Measurements from ENCODE around the gene PMF1. TPM values are rescaled to one million over a fixed set of nuclear protein-coding genes. Genes with fewer than 3 reads are reported as not detected.

The PMF1 gene
- total and polyA plus RNA-seq, 2 of the 13 experiments (the other 11 are each of a cell fraction or from before 2014, with no cell fraction given): 72.5 to 89.0 TPM

- peak; percentile 81 for TF ChIP-seq ZNF607 (CRISPR knock-in tag; IDR thresholded peaks at IDR 0.05; ENCODE audit: borderline replicate concordance)
- peak; percentile 37; the same call in 1 of the 2 replicates for TF ChIP-seq NCOA1 (CRISPR knock-in tag; IDR thresholded peaks at IDR 0.05)
- TF ChIP-seq ERF (CRISPR knock-in tag; IDR thresholded peaks at IDR 0.05): peak; percentile 74
- no peak for TF ChIP-seq PHB2 (IDR thresholded peaks at IDR 0.05; ENCODE audit: partially characterized antibody)
- TF ChIP-seq NAIF1 (CRISPR knock-in tag; IDR thresholded peaks at IDR 0.05; ENCODE audit: borderline replicate concordance): 0 out of 2 replicates have a peak, but pooled peaks have one; percentile 40
- TF ChIP-seq ZFP37 (CRISPR knock-in tag; IDR thresholded peaks at IDR 0.05; ENCODE audit: borderline replicate concordance): no peak; the same call in 1 of the 2 replicates
- no peak for TF ChIP-seq ZBTB7B (CRISPR knock-in tag; IDR thresholded peaks at IDR 0.05)
- 0 out of 2 replicates have a peak, but pooled peaks have one; percentile 73 for TF ChIP-seq ZNF878 (CRISPR knock-in tag; IDR thresholded peaks at IDR 0.05)
- no peak for TF ChIP-seq NFIB (CRISPR knock-in tag; IDR thresholded peaks at IDR 0.05; ENCODE audit: borderline replicate concordance)
- peak; percentile 88 for TF ChIP-seq ATF1 (CRISPR knock-in tag; IDR thresholded peaks at IDR 0.05)
- peak; percentile 30; the same call in 1 of the 2 replicates for TF ChIP-seq ATF3 (CRISPR knock-in tag; IDR thresholded peaks at IDR 0.05)
- TF ChIP-seq ZHX1 (CRISPR knock-in tag; IDR thresholded peaks at IDR 0.05; ENCODE audit: low read depth): peak; percentile 97
- peak; percentile 78 to 84 for TF ChIP-seq HMGXB4 (CRISPR knock-in tag; IDR thresholded peaks at IDR 0.05; ENCODE audit: borderline replicate concordance in 1 of 2, low read depth in 1 of 2)
- TF ChIP-seq BRD4 (CRISPR knock-in tag; IDR thresholded peaks at IDR 0.05): peak; percentile 84
- no peak for TF ChIP-seq ZNF503 (CRISPR knock-in tag; IDR thresholded peaks at IDR 0.05)
- no peak for TF ChIP-seq SNAPC4 (CRISPR knock-in tag; IDR thresholded peaks at IDR 0.05)
These were observed at the start of gene PMF1 (continued) for GRCh38 chr1:156212833-156213643.

All from HepG2 (cell line).